HT1080 (cell line): Measurements from ENCODE around the gene IGFALS. TPM values are rescaled to one million over a fixed set of nuclear protein-coding genes. Genes with fewer than 3 reads are reported as not detected.
A peak's percentile ranks its signal among the peaks of the same experiment; 100 is the strongest.

Experiments used
- DNase-seq: peaks from one replicate; pipeline ENCODE4 v3.0.0-alpha.2; 2015; ENCODE audit warnings: low read depth
- total RNA-seq: library from RNA; depleted of rRNA; stranded (reverse); fragments of >200 nt; shearing (Covaris generic); gene quantifications from 2 replicates; pipeline ENCODE4 v1.2.3, GENCODE V29; 2014

The IGFALS gene
- total RNA-seq, 1 experiment from 2014 or later, result not detected

DNA sequence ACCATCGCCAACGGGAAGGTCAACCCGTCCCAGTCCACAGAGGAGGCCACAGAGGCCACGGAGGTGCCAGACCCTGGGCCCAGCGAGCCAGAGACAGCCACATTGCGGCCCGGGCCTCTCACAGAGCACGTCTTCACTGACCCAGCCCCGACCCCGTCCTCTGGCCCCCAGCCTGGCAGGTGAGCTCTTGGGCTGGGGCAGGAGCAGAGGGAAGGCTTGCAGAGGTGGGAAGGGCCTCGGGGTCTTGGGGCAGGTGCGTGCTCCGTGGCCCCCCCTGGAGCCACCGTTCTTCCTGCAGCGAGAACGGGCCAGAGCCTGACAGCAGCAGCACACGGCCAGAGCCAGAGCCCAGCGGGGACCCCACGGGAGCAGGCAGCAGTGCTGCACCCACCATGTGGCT is 27.3 kb downstream of the IGFALS start:
- no peak for DNase-seq

GRCh38 chr16:1765826-1766225 is 27.7 kb downstream of the IGFALS start:
- no peak for DNase-seq

- DNase-seq, result no peak
Observed at GRCh38 chr16:1764971-1765370, 28.5 kb downstream of the IGFALS start.

DNA sequence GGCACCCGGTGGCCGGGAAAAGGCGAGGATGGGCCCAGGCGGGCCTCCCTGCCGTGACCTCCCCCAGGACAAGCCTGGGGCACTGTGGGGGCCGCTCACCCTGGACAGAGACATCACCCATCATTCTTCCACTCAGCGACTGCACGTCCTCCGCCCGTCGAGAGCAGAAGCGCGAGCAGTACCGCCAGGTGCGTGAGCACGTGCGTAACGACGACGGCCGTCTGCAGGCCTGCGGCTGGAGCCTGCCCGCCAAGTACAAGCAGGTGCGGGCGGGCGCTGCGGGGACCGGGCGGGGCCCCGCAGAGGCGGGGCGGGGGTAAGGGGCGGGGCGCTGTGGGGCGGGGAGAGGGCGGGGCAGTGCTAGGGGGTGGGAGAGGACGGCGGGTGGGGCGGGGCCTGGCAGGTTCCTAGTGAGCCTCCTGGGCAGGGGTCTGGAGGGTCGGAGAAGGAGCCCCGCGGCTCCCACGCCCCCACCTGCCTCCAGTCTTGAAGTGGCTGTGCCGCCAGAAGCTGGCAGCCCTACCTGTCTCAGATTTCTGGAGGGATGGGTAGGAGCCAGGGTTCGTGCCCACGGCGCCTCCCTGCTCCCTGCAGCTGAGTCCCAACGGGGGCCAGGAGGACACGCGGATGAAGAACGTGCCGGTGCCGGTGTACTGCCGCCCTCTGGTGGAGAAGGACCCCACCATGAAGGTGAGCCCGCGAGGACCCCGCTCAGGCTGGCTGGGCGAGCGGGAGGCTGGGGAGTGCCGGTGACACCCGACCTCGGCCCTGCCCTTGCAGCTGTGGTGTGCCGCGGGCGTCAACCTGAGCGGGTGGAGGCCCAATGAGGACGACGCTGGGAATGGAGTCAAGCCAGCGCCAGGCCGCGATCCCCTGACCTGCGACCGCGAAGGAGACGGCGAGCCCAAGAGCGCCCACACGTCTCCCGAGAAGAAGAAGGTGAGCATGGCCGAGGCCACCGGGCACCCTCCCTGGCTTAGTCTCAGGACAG is 29.7 kb downstream of the IGFALS start:
- no peak for DNase-seq

GRCh38 chr16:1762879-1763520 is 30.5 kb downstream of the IGFALS start:
- no peak for DNase-seq

GRCh38 chr16:1762196-1762878 is 31.2 kb downstream of the IGFALS start:
- no peak for DNase-seq

- DNase-seq, result no peak
Observed at GRCh38 chr16:1761751-1762150, 31.8 kb downstream of the IGFALS start.

- DNase-seq, result no peak
Observed at GRCh38 chr16:1760911-1761310, 32.6 kb downstream of the IGFALS start.

DNA sequence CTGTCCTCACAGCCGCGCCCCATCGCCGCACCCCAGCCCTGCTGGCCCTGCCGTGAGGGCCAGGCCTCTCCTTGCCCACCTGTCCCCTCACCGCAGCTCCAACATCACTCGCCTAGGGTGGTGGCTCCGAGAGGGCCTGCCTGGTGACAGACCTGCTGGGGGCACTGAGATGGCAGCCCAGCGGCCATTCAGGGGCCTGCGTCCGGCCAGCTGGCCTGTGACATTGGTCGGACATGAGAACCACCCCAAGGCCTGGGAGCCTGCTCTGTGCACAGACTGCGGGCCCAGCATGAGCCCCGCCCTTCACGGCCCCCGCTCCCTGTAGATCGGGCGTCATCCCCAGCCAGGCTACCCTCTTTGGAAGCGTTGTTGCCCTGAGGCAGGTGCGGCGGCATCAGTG is 34.0 kb downstream of the IGFALS start:
- DNase-seq, result no peak

DNA sequence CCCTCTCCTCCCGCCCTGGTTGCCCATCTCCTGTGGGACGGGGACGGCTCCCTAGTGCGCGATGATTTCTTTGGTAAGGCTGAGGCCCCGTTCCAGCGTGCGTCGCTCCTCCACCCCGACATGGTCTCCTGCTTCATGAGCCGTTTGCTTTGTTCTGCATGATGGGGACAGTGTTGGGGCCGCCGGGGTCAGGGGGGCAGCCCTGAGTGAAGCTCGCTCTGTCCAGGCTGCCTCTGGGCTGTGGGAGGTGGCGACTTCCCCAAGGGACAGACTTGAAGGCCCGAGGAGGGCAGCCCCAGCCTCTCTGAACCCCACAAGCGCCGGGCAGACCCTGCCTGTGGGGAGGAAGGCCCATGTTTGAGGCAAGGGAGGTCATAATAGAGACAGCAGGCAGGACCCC is 34.6 kb downstream of the IGFALS start:
- no peak for DNase-seq

GRCh38 chr16:1757714-1758461 is 35.6 kb downstream of the IGFALS start:
- no peak for DNase-seq

- no peak for DNase-seq
Observed at GRCh38 chr16:1754204-1754603, 39.3 kb downstream of the IGFALS start.

DNA sequence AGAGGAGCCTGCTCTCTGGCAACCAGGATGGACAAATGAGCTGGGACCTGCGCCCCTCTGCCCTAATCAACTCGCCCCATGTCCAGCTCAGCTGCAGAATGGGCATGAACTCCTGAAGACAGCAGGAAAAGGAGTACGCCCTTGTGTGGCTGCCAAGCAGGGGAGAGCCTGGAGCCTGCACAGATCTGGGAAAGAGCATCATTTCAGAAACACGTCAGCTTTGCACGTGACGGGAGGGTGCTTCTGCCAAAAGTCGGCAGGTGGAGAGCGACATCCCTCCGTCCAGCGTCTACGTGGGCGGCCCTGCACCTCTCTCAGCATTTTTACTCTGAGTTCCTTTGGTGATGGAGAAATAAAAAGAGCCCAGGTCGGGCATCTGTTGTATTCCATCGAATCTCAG is 40.7 kb downstream of the IGFALS start:
- DNase-seq, result no peak

- no peak for DNase-seq
Observed at GRCh38 chr16:1751946-1752345, 41.6 kb downstream of the IGFALS start.

- no peak for DNase-seq
Observed at GRCh38 chr16:1749152-1750117, 44.1 kb downstream of the IGFALS start.

DNA sequence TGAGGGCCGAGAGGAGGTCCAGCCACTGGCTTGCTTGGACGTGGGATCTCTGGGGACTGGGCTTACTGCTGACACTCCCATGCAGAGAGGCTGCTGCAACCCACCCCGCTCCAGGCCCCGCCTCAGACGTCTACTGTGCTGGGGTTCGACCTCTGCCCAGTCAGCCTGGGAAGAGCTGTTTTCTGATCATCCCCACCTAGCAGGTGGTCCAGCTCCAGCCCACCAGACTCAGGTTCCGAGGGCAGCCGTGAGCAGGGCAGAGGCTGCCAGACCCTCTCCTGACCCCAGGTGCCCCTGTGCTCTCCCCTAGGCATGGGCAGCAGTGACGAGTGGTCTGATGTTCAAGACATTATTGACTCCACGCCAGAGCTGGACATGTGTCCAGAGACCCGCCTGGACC is 45.6 kb downstream of the IGFALS start:
- no peak for DNase-seq

- DNase-seq, result no peak
Observed at GRCh38 chr16:1746693-1747195, 46.8 kb downstream of the IGFALS start.

- peak; percentile 95 for DNase-seq
Observed at GRCh38 chr16:1745900-1746692, 47.4 kb downstream of the IGFALS start.
